Breast epithelium (tissue), 3 donors: ENCODE measurements around the gene POC5.

Experiments used
- CTCF ChIP-seq, 3 donors: fragments of 450-650 bp; IDR thresholded peaks; one replicate each; pipeline ENCODE4 v1.5.1; 2016 to 2017; ENCODE audit warnings: antibody characterized with exemption in 3 of 3, mild to moderate bottlenecking in 3 of 3, moderate library complexity in 3 of 3
- POLR2A ChIP-seq: fragments of 450-650 bp; IDR thresholded peaks from one replicate; pipeline ENCODE4 v1.6.1; 2016; ENCODE audit warnings: antibody characterized with exemption, mild to moderate bottlenecking, moderate library complexity
- POLR2AphosphoS5 ChIP-seq, 3 donors: sonication (generic); formaldehyde crosslinking; IDR thresholded peaks; one replicate each; pipeline ENCODE4 v1.6.1; 2017; ENCODE audit warnings: antibody characterized with exemption in 3 of 3

GRCh38 chr5:75630875-75631274 lies 86.4 kb downstream of the POC5 start:
- no peak for TF ChIP-seq POLR2A
- no peak for TF ChIP-seq CTCF (IDR thresholded peaks at IDR 0.05)
- no peak for TF ChIP-seq POLR2AphosphoS5 (IDR thresholded peaks at IDR 0.05)
